GM12865 (cell line): ENCODE data around the gene ST8SIA4.
A peak's percentile ranks its signal among the peaks of the same experiment; 100 is the strongest.

ENCODE experiments used
- DNase-seq: peaks from one replicate; pipeline ENCODE4 v3.0.0; 2010; ENCODE audit warnings: low read depth
- H3K4me3 ChIP-seq: 2 replicates; pipeline ENCODE4 v1.5.1; 2011; ENCODE audit warnings: mild to moderate bottlenecking, low read depth, low read length, control low read depth
- CTCF ChIP-seq: IDR thresholded peaks from 2 replicates; pipeline ENCODE4 v1.5.1; 2011; ENCODE audit warnings: low read length, control low read depth, low read depth, inconsistent platforms; ENCODE audit not compliant: insufficient read depth; ENCODE audit errors: missing control alignments

Gene ST8SIA4

GRCh38 chr5:100896054-100896453 is 7.0 kb downstream of the ST8SIA4 start:
- no peak overlapping the region for H3K4me3 ChIP-seq
- TF ChIP-seq CTCF, result no peak
- DNase-seq, result no peak

GRCh38 chr5:100890461-100891008 is 12.5 kb downstream of the ST8SIA4 start:
- no peak for TF ChIP-seq CTCF
- DNase-seq, result peak; percentile 66
- H3K4me3 ChIP-seq, result peak overlapping the region; percentile 22

- H3K4me3 ChIP-seq, result peak overlapping the region; percentile 22
- no peak for TF ChIP-seq CTCF
- DNase-seq, result no peak
Measured at GRCh38 chr5:100889896-100890295, 13.2 kb downstream of the ST8SIA4 start.

DNA sequence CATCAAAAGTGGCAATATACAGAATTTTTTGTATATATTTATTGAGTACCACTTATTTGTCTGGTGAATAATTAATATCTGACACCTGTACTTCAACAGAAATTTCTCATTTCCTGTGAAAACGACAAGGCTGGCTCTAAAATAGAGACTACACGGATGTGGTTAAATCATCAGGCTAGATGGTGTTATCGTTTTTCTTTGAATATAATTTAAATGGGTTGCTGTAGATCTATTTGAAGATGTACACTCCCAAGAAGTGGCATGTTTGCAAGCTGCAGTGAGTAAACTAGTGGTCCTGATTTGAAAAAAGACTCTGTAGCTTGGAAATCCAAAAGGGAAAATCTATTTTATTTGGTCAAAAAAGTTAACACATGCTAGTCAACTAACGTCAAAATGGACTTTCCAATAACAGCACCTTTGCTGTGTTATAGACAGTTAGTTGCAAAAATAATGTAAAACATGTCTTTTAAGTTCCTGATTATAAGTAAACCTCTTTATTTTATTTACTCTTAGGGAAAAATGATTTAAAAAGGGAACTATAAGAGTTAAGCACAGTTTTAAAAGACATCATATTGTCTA is 13.8 kb downstream of the ST8SIA4 start:
- TF ChIP-seq CTCF, result no peak
- peak; percentile 63 for DNase-seq
- peak overlapping the region; percentile 22; the same call in 1 of the 2 replicates for H3K4me3 ChIP-seq

- no peak for DNase-seq
- H3K4me3 ChIP-seq, result no peak overlapping the region
- no peak for TF ChIP-seq CTCF
Measured at GRCh38 chr5:100877274-100877673, 25.8 kb downstream of the ST8SIA4 start.

DNA sequence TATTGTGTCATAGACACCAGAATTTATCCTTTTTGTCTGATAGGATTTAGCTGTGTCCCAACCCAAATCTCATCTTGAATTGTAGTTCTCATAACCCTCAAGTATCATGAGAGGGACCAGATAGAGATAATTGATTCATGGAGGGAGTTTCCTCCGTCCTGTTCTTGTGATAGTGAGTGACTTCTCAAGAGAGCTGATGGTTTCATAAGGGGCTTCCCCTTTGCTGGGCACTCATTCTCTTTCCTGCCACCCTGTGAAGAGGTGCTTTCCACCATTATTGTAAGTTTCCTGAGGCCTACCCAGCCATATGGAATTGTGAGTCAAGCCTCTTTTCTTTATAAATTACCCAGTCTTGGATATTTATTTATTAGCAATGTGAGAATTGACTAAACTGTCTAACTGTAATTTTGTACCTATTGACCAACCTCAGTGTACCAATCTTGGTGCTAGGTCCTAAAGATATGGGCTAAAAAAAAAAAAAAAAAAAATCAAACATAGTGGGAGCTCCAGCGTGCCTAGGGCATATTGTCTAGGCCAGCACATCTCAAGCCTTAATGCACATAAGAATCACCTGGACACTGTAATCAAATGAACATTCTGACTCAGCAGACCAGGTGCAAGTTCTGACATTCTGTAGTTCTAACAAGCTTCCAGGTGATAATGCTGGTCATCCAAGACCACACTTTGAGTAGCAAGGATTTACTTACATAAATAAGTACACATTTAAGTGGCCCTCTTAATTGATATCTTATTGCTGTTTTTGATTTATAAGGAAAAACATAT is 30.5 kb downstream of the ST8SIA4 start:
- no peak for TF ChIP-seq CTCF
- H3K4me3 ChIP-seq, result no peak overlapping the region
- peak; percentile 45 for DNase-seq

GRCh38 chr5:100867039-100867562 is 36.0 kb downstream of the ST8SIA4 start:
- no peak for DNase-seq
- no peak overlapping the region for H3K4me3 ChIP-seq
- TF ChIP-seq CTCF, result no peak
